ENCODE measurements around the gene HIPK1.

The HIPK1 gene

GRCh38 chr1:113913887-113914664 is 15.0 kb upstream of the HIPK1 start:
- peak in 1 of 14 donors; percentile 37 for DNase-seq

GRCh38 chr1:113916974-113917373 is 12.2 kb upstream of the HIPK1 start:
- no peak for DNase-seq

- no peak for DNase-seq
Measured at GRCh38 chr1:113917400-113918082, 11.6 kb upstream of the HIPK1 start.

GRCh38 chr1:113918243-113918642 is 10.9 kb upstream of the HIPK1 start:
- DNase-seq = no peak

- no peak for DNase-seq
Measured at GRCh38 chr1:113922957-113923356, 6.2 kb upstream of the HIPK1 start.

GRCh38 chr1:113924473-113924872 is 4.7 kb upstream of the HIPK1 start:
- DNase-seq = no peak

- DNase-seq = peak in 1 of 14 donors; percentile 69
Measured at GRCh38 chr1:113928187-113928930, 765 bp upstream of the HIPK1 start.

- peak in 8 of 14 donors; percentile 55 to 84 (median 68) for DNase-seq
Measured at GRCh38 chr1:113929750-113930498, 800 bp downstream of the HIPK1 start.

GRCh38 chr1:113930499-113931161 is 1.5 kb downstream of the HIPK1 start:
- peak in 3 of 14 donors; percentile 21 to 52 (median 34) for DNase-seq

GRCh38 chr1:113931451-113931851 is 2.3 kb downstream of the HIPK1 start:
- DNase-seq = no peak

GRCh38 chr1:113934006-113934405 is 4.9 kb downstream of the HIPK1 start:
- no peak for DNase-seq

- DNase-seq = no peak
Measured at GRCh38 chr1:113934511-113935055, 5.5 kb downstream of the HIPK1 start.

GRCh38 chr1:113935176-113935575 is 6.1 kb downstream of the HIPK1 start:
- no peak for DNase-seq

- DNase-seq = no peak
Measured at GRCh38 chr1:113935970-113936369, 6.8 kb downstream of the HIPK1 start.

GRCh38 chr1:113937146-113937545 is 8.0 kb downstream of the HIPK1 start:
- no peak for DNase-seq

GRCh38 chr1:113938192-113938591 is 9.1 kb downstream of the HIPK1 start:
- DNase-seq = no peak

- peak in 1 of 14 donors; percentile 74 for DNase-seq
Measured at GRCh38 chr1:113940365-113941244, 11.5 kb downstream of the HIPK1 start.

GRCh38 chr1:113941245-113941559 is 12.1 kb downstream of the HIPK1 start:
- peak in 1 of 14 donors; percentile 47 for DNase-seq

- no peak for DNase-seq
Measured at GRCh38 chr1:113942527-113942926, 13.4 kb downstream of the HIPK1 start.

GRCh38 chr1:113943028-113943811 is 14.1 kb downstream of the HIPK1 start:
- no peak for DNase-seq
